ENCODE results near the gene MCCC1. TPM values are rescaled to one million over a fixed set of nuclear protein-coding genes. Genes with fewer than 3 reads are reported as not detected.

Gene MCCC1
- polyA plus RNA-seq, 1 donor (not counting 4 experiments of a cell fraction or from before 2014, with no cell fraction given): 11.7 TPM

- dilution Hi-C loops (cut with MboI; ENCODE audit: extremely low pct_ligation_motif_present, low sequenced_read_pairs): no loop called here
- Histone ChIP-seq H3K9me3 (ENCODE audit: control insufficient read depth, low read depth, low read length) (no peaks in the 10 kb centered on the region), H3K9me1 (ENCODE audit: control insufficient read depth, extremely low read depth, insufficient read depth, low read length) (no peaks in the 10 kb centered on the region), H4K20me1 (ENCODE audit: control insufficient read depth, extremely low read depth, insufficient read depth, low read length) (no peaks in the 10 kb centered on the region), H3K9ac (ENCODE audit: control insufficient read depth, extremely low read depth, insufficient read depth, low read length) (no peak overlapping the region), H3K4me2 (ENCODE audit: control insufficient read depth, extremely low read depth, insufficient read depth, low read depth, low read length) (no peak overlapping the region), H3K36me3 (ENCODE audit: control insufficient read depth in 2 of 2, extremely low read depth in 1 of 2, insufficient read depth in 2 of 2, low read length in 2 of 2) (no peaks in the 10 kb centered on the region), H3K4me1 (ENCODE audit: control insufficient read depth, extremely low read depth, insufficient read depth, low read length) (no peaks in the 10 kb centered on the region), H3K79me2 (ENCODE audit: control insufficient read depth, insufficient read depth, low read length) (no peaks in the 10 kb centered on the region), H2AFZ (ENCODE audit: control insufficient read depth, low read length) (no peak overlapping the region), H3K27me3 (ENCODE audit: control insufficient read depth, extremely low read depth, insufficient read depth, low read length) (no peaks in the 10 kb centered on the region), H3K4me3 (ENCODE audit: control insufficient read depth in 2 of 3, extremely low read depth in 1 of 3, insufficient read depth in 2 of 3, low read depth in 1 of 3, low read length in 3 of 3) (no peak overlapping the region), H3K27ac (ENCODE audit: control insufficient read depth, insufficient read depth, low read length) (no peak overlapping the region)
- no peak for DNase-seq (ENCODE audit: low read depth, low spot score)
- TF ChIP-seq EZH2 (IDR thresholded peaks at IDR 0.05; ENCODE audit: low read length): no peak
- TF ChIP-seq CTCF (optimal IDR thresholded peaks at IDR 0.05 in 1 of 3, IDR thresholded peaks at IDR 0.05 in 1 of 3, conservative IDR thresholded peaks at IDR 0.05 in 1 of 3; ENCODE audit: extremely low read depth in 1 of 3, insufficient read depth in 2 of 3, low read length in 3 of 3): no peak
- FAIRE-seq: no peak
These were observed 91.0 kb downstream of the MCCC1 start for GRCh38 chr3:183008303-183008702.

GRCh38 chr3:183006396-183007002 is 92.8 kb downstream of the MCCC1 start:
- Histone ChIP-seq H3K27ac (ENCODE audit: control insufficient read depth, insufficient read depth, low read length) (no peak overlapping the region), H3K9ac (ENCODE audit: control insufficient read depth, extremely low read depth, insufficient read depth, low read length) (no peak overlapping the region), H3K4me2 (ENCODE audit: control insufficient read depth, extremely low read depth, insufficient read depth, low read depth, low read length) (no peak overlapping the region), H3K4me1 (ENCODE audit: control insufficient read depth, extremely low read depth, insufficient read depth, low read length) (no peaks in the 10 kb centered on the region), H2AFZ (ENCODE audit: control insufficient read depth, low read length) (no peak overlapping the region), H3K27me3 (ENCODE audit: control insufficient read depth, extremely low read depth, insufficient read depth, low read length) (no peaks in the 10 kb centered on the region), H4K20me1 (ENCODE audit: control insufficient read depth, extremely low read depth, insufficient read depth, low read length) (no peaks in the 10 kb centered on the region), H3K4me3 (ENCODE audit: control insufficient read depth in 2 of 3, extremely low read depth in 1 of 3, insufficient read depth in 2 of 3, low read depth in 1 of 3, low read length in 3 of 3) (no peak overlapping the region), H3K9me1 (ENCODE audit: control insufficient read depth, extremely low read depth, insufficient read depth, low read length) (no peaks in the 10 kb centered on the region), H3K36me3 (ENCODE audit: control insufficient read depth in 2 of 2, extremely low read depth in 1 of 2, insufficient read depth in 2 of 2, low read length in 2 of 2) (no peaks in the 10 kb centered on the region), H3K9me3 (ENCODE audit: control insufficient read depth, low read depth, low read length) (no peaks in the 10 kb centered on the region), H3K79me2 (ENCODE audit: control insufficient read depth, insufficient read depth, low read length) (no peaks in the 10 kb centered on the region)
- no peak for TF ChIP-seq CTCF (optimal IDR thresholded peaks at IDR 0.05 in 1 of 3, IDR thresholded peaks at IDR 0.05 in 1 of 3, conservative IDR thresholded peaks at IDR 0.05 in 1 of 3; ENCODE audit: extremely low read depth in 1 of 3, insufficient read depth in 2 of 3, low read length in 3 of 3)
- DNase-seq (ENCODE audit: low read depth, low spot score) (no peak), FAIRE-seq (no peak)
- dilution Hi-C loops (cut with MboI; ENCODE audit: extremely low pct_ligation_motif_present, low sequenced_read_pairs): no loop called here
